ENCODE measurements around the gene CCT7. TPM values are rescaled to one million over a fixed set of nuclear protein-coding genes. Genes with fewer than 3 reads are reported as not detected.
"Not testable (repeated sequence)": the region's sequence is repeated elsewhere in the genome, so short reads cannot be mapped to it uniquely, and the experiment has no call there.

CCT7 gene
- total RNA-seq, 1 experiment from 2014 or later, result 482 TPM

- no peak for TF ChIP-seq ZNF671 (CRISPR knock-in tag; IDR thresholded peaks at IDR 0.05)
- TF ChIP-seq ZNF219 (CRISPR knock-in tag; IDR thresholded peaks at IDR 0.05; ENCODE audit: borderline replicate concordance), result no peak
- TF ChIP-seq ZNF281 (CRISPR knock-in tag; IDR thresholded peaks at IDR 0.05), result no peak
Measured at GRCh38 chr2:73197579-73197978, 36.5 kb upstream of the CCT7 start (continued).

- H3K36me3 Mint-ChIP-seq; H3K4me1 Mint-ChIP-seq; H3K4me3 Mint-ChIP-seq; DNase-seq (ENCODE audit: low spot score); H3K9me3 Mint-ChIP-seq; H3K27ac Mint-ChIP-seq; ATAC-seq; POLR2A ChIA-PET: not testable (repeated sequence)
- H3K27me3 Mint-ChIP-seq (ENCODE audit: low read depth), result peaks cover 87% of the 10 kb centered on the region
- CTCF ChIA-PET, result interaction anchor here (1.2 kb wide), 2 partner anchors 12 to 23 kb away, joined by 3 to 4 read pairs; no protein-coding TSS in a partner anchor
Measured at GRCh38 chr2:73200281-73200680, 33.8 kb upstream of the CCT7 start.

- no peaks in the 10 kb centered on the region for H3K9me3 Mint-ChIP-seq
- H3K4me3 Mint-ChIP-seq, result peak within 1 kb of the TSS; percentile 61
- peaks cover 8% of the 10 kb centered on the region for H3K4me1 Mint-ChIP-seq
- TF ChIP-seq FOXK1 (CRISPR knock-in tag; IDR thresholded peaks at IDR 0.05) (0 out of 2 replicates have a peak, but pooled peaks have one; percentile 25), ZNF232 (CRISPR knock-in tag; IDR thresholded peaks at IDR 0.05) (peak; percentile 5; the same call in 1 of the 2 replicates), MAX (CRISPR knock-in tag; IDR thresholded peaks at IDR 0.05) (peak; percentile 78), ZSCAN18 (CRISPR knock-in tag; IDR thresholded peaks at IDR 0.05) (no peak), E2F1 (CRISPR knock-in tag; IDR thresholded peaks at IDR 0.05) (0 out of 2 replicates have a peak, but pooled peaks have one; percentile 57), HMGXB4 (CRISPR knock-in tag; IDR thresholded peaks at IDR 0.05) (0 out of 2 replicates have a peak, but pooled peaks have one; percentile 8), SP1 (CRISPR knock-in tag; conservative IDR thresholded peaks at IDR 0.05) (no peak), E2F4 (CRISPR knock-in tag; IDR thresholded peaks at IDR 0.05; ENCODE audit: borderline replicate concordance, low read depth) (no peak), E2F5 (CRISPR knock-in tag; IDR thresholded peaks at IDR 0.05) (peak; percentile 46; the same call in 1 of the 2 replicates), NFE2L1 (CRISPR knock-in tag; IDR thresholded peaks at IDR 0.05) (peak; percentile 37; the same call in 1 of the 2 replicates), FOXJ3 (CRISPR knock-in tag; IDR thresholded peaks at IDR 0.05; ENCODE audit: borderline replicate concordance) (no peak), ZNF671 (CRISPR knock-in tag; IDR thresholded peaks at IDR 0.05) (no peak), GABPB1 (CRISPR knock-in tag; IDR thresholded peaks at IDR 0.05) (no peak), JAZF1 (CRISPR knock-in tag; IDR thresholded peaks at IDR 0.05) (no peak), ZBTB43 (CRISPR knock-in tag; IDR thresholded peaks at IDR 0.05) (0 out of 2 replicates have a peak, but pooled peaks have one; percentile 22)
Measured at GRCh38 chr2:73202156-73203054, 31.7 kb upstream of the CCT7 start, which contains the start of gene NOTO. Gene NOTO (plus strand): TSS chr2:73202574. CDS start chr2:73202667, 93 bp downstream.

More at GRCh38 chr2:73202156-73203054, 31.7 kb upstream of the CCT7 start, which contains the start of gene NOTO:
- ATAC-seq (peak; percentile 77), DNase-seq (ENCODE audit: low spot score) (peak; percentile 65)
- ChIA-PET CTCF (interaction anchor here (0.7 to 4.3 kb wide), 12 partner anchors 8 to 310 kb away, joined by 3 to 62 read pairs (median 4); no protein-coding TSS in a partner anchor), POLR2A (interaction anchor here (1.1 to 1.4 kb wide), 2 partner anchors 10 to 30 kb away, joined by 3 to 6 read pairs; partner anchors contain the start of gene PRADC1)
- peaks cover 88% of the 10 kb centered on the region for H3K27me3 Mint-ChIP-seq (ENCODE audit: low read depth)
- no peak within 1 kb of the TSS for H3K27ac Mint-ChIP-seq
- H3K36me3 Mint-ChIP-seq, result no peaks in the 10 kb centered on the region

Data from WTC11 (cell line).